NCI-H187 treated with DMSO at 0.1 percent for 48 hours (cell line): ENCODE data around the gene KCNQ4.

Experiments used
- DNase-seq: peaks from one replicate; lab custom pipeline; 2025; lab: John Stamatoyannopoulos, UW

The KCNQ4 gene

GRCh38 chr1:40861224-40862003 is 77.8 kb downstream of the KCNQ4 start:
- no peak for DNase-seq

GRCh38 chr1:40862008-40862863 is 78.6 kb downstream of the KCNQ4 start, which contains the start of gene CITED4:
CITED4 (minus strand) TSS chr1:40862363; CDS start chr1:40862127, 236 bp downstream.
- peak; percentile 36 for DNase-seq

GRCh38 chr1:40868051-40868723 is 84.6 kb downstream of the KCNQ4 start:
- no peak for DNase-seq

GRCh38 chr1:40870135-40870728 is 86.6 kb downstream of the KCNQ4 start:
- no peak for DNase-seq

- no peak for DNase-seq
These were observed 88.7 kb downstream of the KCNQ4 start for GRCh38 chr1:40872276-40872675.

- DNase-seq: no peak
These were observed 90.4 kb downstream of the KCNQ4 start for GRCh38 chr1:40873863-40874472.

GRCh38 chr1:40876436-40876761 is 92.8 kb downstream of the KCNQ4 start:
- no peak for DNase-seq

- no peak for DNase-seq
These were observed 93.3 kb downstream of the KCNQ4 start for GRCh38 chr1:40876891-40877290.

GRCh38 chr1:40877698-40878097 is 94.1 kb downstream of the KCNQ4 start:
- DNase-seq: no peak

- no peak for DNase-seq
These were observed 95.3 kb downstream of the KCNQ4 start for GRCh38 chr1:40878906-40879305.

- DNase-seq: no peak
These were observed 96.0 kb downstream of the KCNQ4 start for GRCh38 chr1:40879482-40880175.

GRCh38 chr1:40880813-40881549 is 97.4 kb downstream of the KCNQ4 start:
- DNase-seq: no peak

- no peak for DNase-seq
These were observed 100.6 kb downstream of the KCNQ4 start for GRCh38 chr1:40884055-40884795.

- no peak for DNase-seq
These were observed 102.9 kb downstream of the KCNQ4 start for GRCh38 chr1:40886318-40887011.

- no peak for DNase-seq
These were observed 103.4 kb downstream of the KCNQ4 start for GRCh38 chr1:40887012-40887378.

GRCh38 chr1:40887652-40888051 is 104.1 kb downstream of the KCNQ4 start:
- no peak for DNase-seq
